OCI-LY3 (cell line): Measurements from ENCODE around the gene ARRB2.

ENCODE experiments used
- EZH2phosphoT487 ChIP-seq: fragments of 200-600 bp; shearing (Covaris generic); IDR thresholded peaks from 2 replicates; pipeline ENCODE4 v1.6.1; 2018; ENCODE audit warnings: antibody characterized with exemption, mixed run types, low read depth
- TF ChIP-seq, protein P1 (sequence below): fragments of 200-600, 300-600 bp; sonication (generic); IDR thresholded peaks from 2 replicates; pipeline ENCODE4 v1.5.1; 2014; ENCODE audit warnings: antibody characterized with exemption, low read length, low read depth

DNA sequence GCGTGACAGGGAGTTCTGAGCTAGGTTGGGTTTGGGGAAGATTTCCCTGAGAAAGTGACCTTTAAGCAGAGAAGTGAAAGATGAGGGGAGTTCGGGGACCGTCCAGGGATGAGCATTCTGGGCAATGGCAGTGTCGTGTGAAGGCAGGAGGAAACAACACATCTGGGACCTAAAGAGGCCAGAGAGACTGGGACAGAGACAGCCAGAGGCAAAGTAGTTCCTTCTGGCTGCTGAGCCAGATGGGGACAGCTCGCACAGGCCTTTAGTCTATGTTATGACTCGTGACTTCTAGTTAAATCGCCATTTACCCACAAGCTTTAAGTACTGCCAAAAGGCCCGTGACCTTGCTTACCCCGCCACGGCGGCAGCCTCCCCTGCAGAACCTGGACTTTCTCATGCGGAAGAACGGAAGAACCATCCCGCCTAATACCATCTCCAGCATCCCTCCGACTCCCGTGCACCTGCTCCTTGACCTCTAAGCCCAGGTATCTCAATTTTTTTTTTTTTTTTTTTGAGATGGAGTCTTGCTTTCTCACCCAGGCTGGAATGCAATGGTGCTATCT, 12.3 kb downstream of the ARRB2 start:
- TF ChIP-seq, protein P1, sequence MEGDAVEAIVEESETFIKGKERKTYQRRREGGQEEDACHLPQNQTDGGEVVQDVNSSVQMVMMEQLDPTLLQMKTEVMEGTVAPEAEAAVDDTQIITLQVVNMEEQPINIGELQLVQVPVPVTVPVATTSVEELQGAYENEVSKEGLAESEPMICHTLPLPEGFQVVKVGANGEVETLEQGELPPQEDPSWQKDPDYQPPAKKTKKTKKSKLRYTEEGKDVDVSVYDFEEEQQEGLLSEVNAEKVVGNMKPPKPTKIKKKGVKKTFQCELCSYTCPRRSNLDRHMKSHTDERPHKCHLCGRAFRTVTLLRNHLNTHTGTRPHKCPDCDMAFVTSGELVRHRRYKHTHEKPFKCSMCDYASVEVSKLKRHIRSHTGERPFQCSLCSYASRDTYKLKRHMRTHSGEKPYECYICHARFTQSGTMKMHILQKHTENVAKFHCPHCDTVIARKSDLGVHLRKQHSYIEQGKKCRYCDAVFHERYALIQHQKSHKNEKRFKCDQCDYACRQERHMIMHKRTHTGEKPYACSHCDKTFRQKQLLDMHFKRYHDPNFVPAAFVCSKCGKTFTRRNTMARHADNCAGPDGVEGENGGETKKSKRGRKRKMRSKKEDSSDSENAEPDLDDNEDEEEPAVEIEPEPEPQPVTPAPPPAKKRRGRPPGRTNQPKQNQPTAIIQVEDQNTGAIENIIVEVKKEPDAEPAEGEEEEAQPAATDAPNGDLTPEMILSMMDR = no peak
- no peak for TF ChIP-seq EZH2phosphoT487
